Osteocyte (in vitro differentiated cells): ENCODE data around the gene TFRC. TPM values are rescaled to one million over a fixed set of nuclear protein-coding genes. Genes with fewer than 3 reads are reported as not detected.
"Not testable (repeated sequence)": the region's sequence is repeated elsewhere in the genome, so short reads cannot be mapped to it uniquely, and the experiment has no call there.

ENCODE experiments used
- DNase-seq: peaks from one replicate; pipeline ENCODE4 v3.0.0; 2021; ENCODE audit warnings: mixed read lengths; ENCODE audit not compliant: unreplicated experiment; ENCODE audit errors: extremely low spot score
- H3K27ac Mint-ChIP-seq: one replicate; pipeline ENCODE4 v1.8.0; 2021; ENCODE audit warnings: mild to moderate bottlenecking, mixed read lengths; ENCODE audit not compliant: unreplicated experiment
- H3K27me3 Mint-ChIP-seq: one replicate; pipeline ENCODE4 v1.8.0; 2021; ENCODE audit warnings: mixed read lengths; ENCODE audit not compliant: unreplicated experiment
- H3K36me3 Mint-ChIP-seq: one replicate; pipeline ENCODE4 v1.8.0; 2021; ENCODE audit warnings: mixed read lengths; ENCODE audit not compliant: unreplicated experiment
- H3K4me1 Mint-ChIP-seq: one replicate; pipeline ENCODE4 v1.8.0; 2021; ENCODE audit warnings: mixed read lengths; ENCODE audit not compliant: unreplicated experiment
- H3K4me3 Mint-ChIP-seq: one replicate; pipeline ENCODE4 v1.8.0; 2021; ENCODE audit warnings: mild to moderate bottlenecking, moderate library complexity, mixed read lengths; ENCODE audit not compliant: unreplicated experiment
- H3K9me3 Mint-ChIP-seq: one replicate; pipeline ENCODE4 v1.8.0; 2021; ENCODE audit warnings: mixed read lengths; ENCODE audit not compliant: unreplicated experiment
- total RNA-seq: library from RNA; stranded (reverse); gene quantifications from 2 replicates; pipeline ENCODE4 v1.2.1, GENCODE V29; 2021
- TF ChIP-seq, protein P1 (sequence below): fragments of 200-600 bp; sonication (generic); IDR thresholded peaks from 2 replicates; pipeline ENCODE4 v1.5.0; 2021; ENCODE audit warnings: antibody characterized with exemption, mild to moderate bottlenecking, moderate library complexity

The TFRC gene
- total RNA-seq, 1 donor from 2014 or later = 84.6 TPM

- Mint-ChIP-seq H3K27me3 (no peaks in the 10 kb centered on the region), H3K36me3 (peaks cover 49% of the 10 kb centered on the region), H3K4me3 (no peak overlapping the region), H3K27ac (no peak overlapping the region), H3K9me3 (no peaks in the 10 kb centered on the region), H3K4me1 (peaks cover 5% of the 10 kb centered on the region)
- TF ChIP-seq, protein P1, sequence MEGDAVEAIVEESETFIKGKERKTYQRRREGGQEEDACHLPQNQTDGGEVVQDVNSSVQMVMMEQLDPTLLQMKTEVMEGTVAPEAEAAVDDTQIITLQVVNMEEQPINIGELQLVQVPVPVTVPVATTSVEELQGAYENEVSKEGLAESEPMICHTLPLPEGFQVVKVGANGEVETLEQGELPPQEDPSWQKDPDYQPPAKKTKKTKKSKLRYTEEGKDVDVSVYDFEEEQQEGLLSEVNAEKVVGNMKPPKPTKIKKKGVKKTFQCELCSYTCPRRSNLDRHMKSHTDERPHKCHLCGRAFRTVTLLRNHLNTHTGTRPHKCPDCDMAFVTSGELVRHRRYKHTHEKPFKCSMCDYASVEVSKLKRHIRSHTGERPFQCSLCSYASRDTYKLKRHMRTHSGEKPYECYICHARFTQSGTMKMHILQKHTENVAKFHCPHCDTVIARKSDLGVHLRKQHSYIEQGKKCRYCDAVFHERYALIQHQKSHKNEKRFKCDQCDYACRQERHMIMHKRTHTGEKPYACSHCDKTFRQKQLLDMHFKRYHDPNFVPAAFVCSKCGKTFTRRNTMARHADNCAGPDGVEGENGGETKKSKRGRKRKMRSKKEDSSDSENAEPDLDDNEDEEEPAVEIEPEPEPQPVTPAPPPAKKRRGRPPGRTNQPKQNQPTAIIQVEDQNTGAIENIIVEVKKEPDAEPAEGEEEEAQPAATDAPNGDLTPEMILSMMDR = no peak
- no peak for DNase-seq
Measured at GRCh38 chr3:196063971-196064370, 17.9 kb downstream of the TFRC start.

DNA sequence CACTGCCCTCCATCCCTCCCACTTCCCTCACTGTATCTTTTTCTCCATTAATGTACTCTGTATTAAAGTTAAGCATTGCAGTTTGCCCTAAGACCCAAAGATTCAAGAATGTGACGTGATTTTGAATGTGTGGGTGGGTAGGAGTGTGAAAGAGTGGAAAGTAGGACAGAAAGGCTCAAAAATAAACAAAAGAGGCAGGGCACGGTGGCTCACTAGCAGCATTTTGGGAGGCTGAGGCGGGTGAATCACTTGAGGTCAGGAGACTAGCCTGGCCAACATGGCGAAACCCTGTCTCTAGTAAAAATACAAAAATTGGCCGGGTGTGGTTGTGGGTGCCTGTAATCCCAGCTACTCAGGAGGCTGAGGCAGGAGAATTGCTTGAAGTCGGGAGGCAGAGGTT, 18.4 kb downstream of the TFRC start:
- H3K36me3 Mint-ChIP-seq = peaks cover 49% of the 10 kb centered on the region
- DNase-seq = no peak
- TF ChIP-seq, protein P1 = no peak
- H3K4me1 Mint-ChIP-seq = peaks cover 5% of the 10 kb centered on the region
- no peaks in the 10 kb centered on the region for H3K27me3 Mint-ChIP-seq
- no peaks in the 10 kb centered on the region for H3K9me3 Mint-ChIP-seq
- no peak overlapping the region for H3K4me3 Mint-ChIP-seq
- H3K27ac Mint-ChIP-seq = no peak overlapping the region

- Mint-ChIP-seq H3K27ac (no peak overlapping the region), H3K4me3 (no peak overlapping the region), H3K4me1 (peaks cover 5% of the 10 kb centered on the region), H3K36me3 (peaks cover 52% of the 10 kb centered on the region), H3K27me3 (no peaks in the 10 kb centered on the region), H3K9me3 (no peaks in the 10 kb centered on the region)
- TF ChIP-seq, protein P1 = no peak
- DNase-seq = no peak
Measured at GRCh38 chr3:196063049-196063448, 18.8 kb downstream of the TFRC start.

DNA sequence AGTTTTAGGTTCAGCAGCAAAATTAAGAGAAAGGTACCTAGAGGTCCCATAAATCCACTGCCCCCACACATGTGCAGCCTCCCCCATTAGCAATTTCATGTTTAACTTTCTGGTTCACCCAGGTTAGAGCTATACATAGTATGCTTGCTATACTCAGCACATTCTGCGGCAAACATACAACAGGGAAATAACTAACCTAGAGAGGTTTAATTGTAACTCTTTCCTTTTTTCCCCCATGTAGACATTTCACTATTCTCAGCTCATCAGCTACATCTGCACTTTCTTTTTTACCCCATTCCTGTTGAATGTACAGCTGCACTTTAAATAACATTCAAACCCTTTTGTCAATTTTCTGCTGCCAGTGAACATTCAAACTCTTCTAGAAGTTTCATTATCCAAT, 21.1 kb downstream of the TFRC start:
- H3K27me3 Mint-ChIP-seq = no peaks in the 10 kb centered on the region
- peaks cover 49% of the 10 kb centered on the region for H3K36me3 Mint-ChIP-seq
- H3K4me3 Mint-ChIP-seq = no peak overlapping the region
- H3K9me3 Mint-ChIP-seq = no peaks in the 10 kb centered on the region
- no peak overlapping the region for H3K27ac Mint-ChIP-seq
- TF ChIP-seq, protein P1 = no peak
- peaks cover 5% of the 10 kb centered on the region for H3K4me1 Mint-ChIP-seq
- no peak for DNase-seq

DNA sequence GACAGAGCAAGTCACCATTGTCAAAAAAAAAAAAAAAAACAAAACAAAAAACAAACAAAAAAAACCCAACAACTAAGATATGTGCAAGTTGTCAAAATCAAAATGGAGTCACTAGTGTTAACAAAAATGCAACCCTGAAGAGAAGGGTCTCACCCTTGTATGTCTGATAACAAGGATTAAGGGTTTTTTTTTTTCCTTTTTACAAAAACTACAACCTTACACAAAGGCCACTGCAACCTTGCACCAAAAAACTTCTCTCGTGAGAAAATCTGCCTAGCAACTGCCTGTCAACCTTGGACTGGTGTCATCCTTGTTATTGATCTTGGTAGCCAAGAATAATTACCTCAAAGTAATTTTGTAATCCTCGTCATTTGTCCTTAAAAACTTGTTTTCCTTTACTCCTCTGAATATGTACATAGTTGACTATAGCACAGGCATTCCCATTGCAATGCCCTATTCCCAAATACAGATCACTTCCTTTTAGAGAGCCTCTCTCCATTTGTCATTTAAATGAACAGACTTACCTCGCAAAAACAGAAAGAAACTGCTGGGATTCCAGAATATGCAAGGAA, 24.0 kb downstream of the TFRC start:
- no peak for DNase-seq
- Mint-ChIP-seq H3K36me3 (peaks cover 50% of the 10 kb centered on the region), H3K27me3 (no peaks in the 10 kb centered on the region), H3K4me1 (peaks cover 5% of the 10 kb centered on the region), H3K27ac (no peak overlapping the region), H3K4me3 (no peak overlapping the region), H3K9me3 (no peaks in the 10 kb centered on the region)
- TF ChIP-seq, protein P1 = no peak

GRCh38 chr3:196056371-196056770, 25.5 kb downstream of the TFRC start:
- H3K36me3 Mint-ChIP-seq = peaks cover 55% of the 10 kb centered on the region
- not testable (repeated sequence) for H3K9me3 Mint-ChIP-seq, DNase-seq, H3K27me3 Mint-ChIP-seq, H3K4me3 Mint-ChIP-seq, H3K27ac Mint-ChIP-seq, H3K4me1 Mint-ChIP-seq
